ENCODE results near the gene OVCA2.
A peak's percentile ranks its signal among the peaks of the same experiment; 100 is the strongest.

DNA sequence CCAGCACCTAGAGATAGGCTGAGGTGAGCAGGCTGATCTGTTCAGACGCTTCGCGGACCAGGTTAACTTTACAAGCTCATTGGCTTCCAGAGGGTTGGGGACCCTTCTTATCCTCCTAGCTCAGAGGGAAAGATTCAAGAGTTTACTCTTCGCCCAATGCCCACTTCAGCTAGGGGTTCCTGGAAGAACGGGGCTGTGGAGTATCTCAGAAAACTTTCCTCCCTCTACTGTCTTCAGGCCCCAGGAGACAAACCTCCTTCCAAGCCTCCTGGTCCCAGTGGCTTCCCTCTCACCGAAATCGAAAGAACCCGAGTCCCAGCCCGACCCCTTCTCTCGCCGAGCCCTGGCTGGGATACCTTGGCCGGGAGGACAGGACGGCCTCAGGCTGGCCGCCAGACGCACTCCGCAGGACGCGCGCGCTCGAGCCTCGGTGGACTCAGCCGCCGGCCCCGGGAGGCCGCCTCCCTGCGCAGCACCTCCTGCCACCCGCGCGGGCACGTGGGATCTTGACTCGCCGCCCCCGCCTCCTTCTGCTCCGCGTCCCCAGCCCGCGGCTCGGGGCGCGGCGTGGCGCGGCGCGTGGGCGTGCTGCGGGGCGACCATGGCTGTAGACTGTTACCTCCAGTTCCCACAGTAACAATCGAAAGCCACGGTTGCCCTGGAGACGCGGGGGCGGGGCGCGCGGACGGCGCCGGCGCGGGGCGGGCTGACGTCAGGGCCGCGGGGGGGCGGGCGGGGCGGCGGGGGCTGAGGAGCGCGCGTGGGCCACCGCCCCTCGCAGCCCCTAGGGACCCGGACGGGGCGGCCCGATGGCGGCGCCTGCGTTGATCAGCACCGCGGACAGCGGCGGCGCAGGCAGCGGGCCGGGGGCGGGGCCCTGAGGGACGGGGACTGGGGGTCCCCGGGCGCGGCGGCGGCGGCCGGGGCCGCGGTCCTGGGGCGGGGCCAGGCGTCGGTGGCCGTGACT, 7.8 kb downstream of the OVCA2 start:
- TF ChIP-seq ZNF274 (IDR thresholded peaks at IDR 0.05; ENCODE audit: low read length) (no peak), ZNF274 (tag by site-specific recombination; IDR thresholded peaks at IDR 0.05; ENCODE audit: borderline replicate concordance) (no peak), ZBTB7A (tag by site-specific recombination; IDR thresholded peaks at IDR 0.05; ENCODE audit: low read depth) (no peak), ZNF266 (tag by site-specific recombination; IDR thresholded peaks at IDR 0.05; ENCODE audit: low read depth) (no peak), ZNF311 (tag by site-specific recombination; IDR thresholded peaks at IDR 0.05; ENCODE audit: borderline replicate concordance) (no peak), ZNF768 (tag by site-specific recombination; IDR thresholded peaks at IDR 0.05) (no peak), ZNF140 (tag by site-specific recombination; IDR thresholded peaks at IDR 0.05) (no peak), ZNF416 (tag by site-specific recombination; IDR thresholded peaks at IDR 0.05) (no peak), ZNF10 (tag by site-specific recombination; IDR thresholded peaks at IDR 0.05) (no peak), MZF1 (tag by site-specific recombination; IDR thresholded peaks at IDR 0.05; ENCODE audit: borderline replicate concordance) (no peak), MYNN (tag by site-specific recombination; IDR thresholded peaks at IDR 0.05; ENCODE audit: borderline replicate concordance) (0 out of 2 replicates have a peak, but pooled peaks have one; percentile 34), ZNF629 (tag by site-specific recombination; IDR thresholded peaks at IDR 0.05) (no peak), HOXA7 (CRISPR knock-in tag; IDR thresholded peaks at IDR 0.05; ENCODE audit: borderline replicate concordance) (no peak)
- TF ChIP-seq, protein P1, sequence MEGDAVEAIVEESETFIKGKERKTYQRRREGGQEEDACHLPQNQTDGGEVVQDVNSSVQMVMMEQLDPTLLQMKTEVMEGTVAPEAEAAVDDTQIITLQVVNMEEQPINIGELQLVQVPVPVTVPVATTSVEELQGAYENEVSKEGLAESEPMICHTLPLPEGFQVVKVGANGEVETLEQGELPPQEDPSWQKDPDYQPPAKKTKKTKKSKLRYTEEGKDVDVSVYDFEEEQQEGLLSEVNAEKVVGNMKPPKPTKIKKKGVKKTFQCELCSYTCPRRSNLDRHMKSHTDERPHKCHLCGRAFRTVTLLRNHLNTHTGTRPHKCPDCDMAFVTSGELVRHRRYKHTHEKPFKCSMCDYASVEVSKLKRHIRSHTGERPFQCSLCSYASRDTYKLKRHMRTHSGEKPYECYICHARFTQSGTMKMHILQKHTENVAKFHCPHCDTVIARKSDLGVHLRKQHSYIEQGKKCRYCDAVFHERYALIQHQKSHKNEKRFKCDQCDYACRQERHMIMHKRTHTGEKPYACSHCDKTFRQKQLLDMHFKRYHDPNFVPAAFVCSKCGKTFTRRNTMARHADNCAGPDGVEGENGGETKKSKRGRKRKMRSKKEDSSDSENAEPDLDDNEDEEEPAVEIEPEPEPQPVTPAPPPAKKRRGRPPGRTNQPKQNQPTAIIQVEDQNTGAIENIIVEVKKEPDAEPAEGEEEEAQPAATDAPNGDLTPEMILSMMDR (tag by site-specific recombination; IDR thresholded peaks at IDR 0.05): no peak
- TF ChIP-seq, protein P2, sequence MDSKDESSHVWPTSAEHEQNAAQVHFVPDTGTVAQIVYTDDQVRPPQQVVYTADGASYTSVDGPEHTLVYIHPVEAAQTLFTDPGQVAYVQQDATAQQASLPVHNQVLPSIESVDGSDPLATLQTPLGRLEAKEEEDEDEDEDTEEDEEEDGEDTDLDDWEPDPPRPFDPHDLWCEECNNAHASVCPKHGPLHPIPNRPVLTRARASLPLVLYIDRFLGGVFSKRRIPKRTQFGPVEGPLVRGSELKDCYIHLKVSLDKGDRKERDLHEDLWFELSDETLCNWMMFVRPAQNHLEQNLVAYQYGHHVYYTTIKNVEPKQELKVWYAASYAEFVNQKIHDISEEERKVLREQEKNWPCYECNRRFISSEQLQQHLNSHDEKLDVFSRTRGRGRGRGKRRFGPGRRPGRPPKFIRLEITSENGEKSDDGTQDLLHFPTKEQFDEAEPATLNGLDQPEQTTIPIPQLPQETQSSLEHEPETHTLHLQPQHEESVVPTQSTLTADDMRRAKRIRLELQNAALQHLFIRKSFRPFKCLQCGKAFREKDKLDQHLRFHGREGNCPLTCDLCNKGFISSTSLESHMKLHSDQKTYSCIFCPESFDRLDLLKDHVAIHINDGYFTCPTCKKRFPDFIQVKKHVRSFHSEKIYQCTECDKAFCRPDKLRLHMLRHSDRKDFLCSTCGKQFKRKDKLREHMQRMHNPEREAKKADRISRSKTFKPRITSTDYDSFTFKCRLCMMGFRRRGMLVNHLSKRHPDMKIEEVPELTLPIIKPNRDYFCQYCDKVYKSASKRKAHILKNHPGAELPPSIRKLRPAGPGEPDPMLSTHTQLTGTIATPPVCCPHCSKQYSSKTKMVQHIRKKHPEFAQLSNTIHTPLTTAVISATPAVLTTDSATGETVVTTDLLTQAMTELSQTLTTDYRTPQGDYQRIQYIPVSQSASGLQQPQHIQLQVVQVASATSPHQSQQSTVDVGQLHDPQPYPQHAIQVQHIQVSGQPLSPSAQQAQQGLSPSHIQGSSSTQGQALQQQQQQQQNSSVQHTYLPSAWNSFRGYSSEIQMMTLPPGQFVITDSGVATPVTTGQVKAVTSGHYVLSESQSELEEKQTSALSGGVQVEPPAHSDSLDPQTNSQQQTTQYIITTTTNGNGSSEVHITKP (tag by site-specific recombination; IDR thresholded peaks at IDR 0.05): no peak
